Heart left ventricle (tissue), 16 donors: ENCODE results near the gene SLC35D1. TPM values are rescaled to one million over a fixed set of nuclear protein-coding genes. Genes with fewer than 3 reads are reported as not detected.

Experiments
- ATAC-seq, 4 donors: fragments of 200-7000 bp; cut with Tn5 transposase; one replicate each; pipeline ENCODE4 v1.9.1; 2020 to 2022; ENCODE audit warnings: moderate library complexity in 4 of 4, mild to moderate bottlenecking in 3 of 4, moderate number of reproducible peaks in 1 of 4
- DNase-seq, 5 donors: peaks; one replicate each; pipeline ENCODE4 v3.0.0-alpha.2; 2020
- H3K27ac ChIP-seq, 12 donors: fragments of 200-600 bp; sonication (generic) in 4 of 12; one replicate each; pipeline versions ENCODE4 v1.5.0 to v1.8.0; 2016 to 2022; ENCODE audit warnings: mild to moderate bottlenecking in 2 of 12
- H3K27me3 ChIP-seq, 9 donors: fragments of 200-600 bp; sonication (generic) in 2 of 9; one replicate each; pipeline versions ENCODE4 v1.5.1 to v1.8.0; 2016 to 2022; ENCODE audit warnings: mild to moderate bottlenecking in 3 of 9
- H3K36me3 ChIP-seq, 9 donors: fragments of 200-600 bp; sonication (generic) in 2 of 9; one replicate each; pipeline versions ENCODE4 v1.5.0 to v1.8.0; 2018 to 2022; ENCODE audit warnings: mild to moderate bottlenecking in 2 of 9
- H3K4me1 ChIP-seq, 12 donors: fragments of 200-600 bp; sonication (generic) in 4 of 12; one replicate each; pipeline versions ENCODE4 v1.5.0 to v1.8.0; 2016 to 2022; ENCODE audit warnings: mild to moderate bottlenecking in 3 of 12
- H3K4me3 ChIP-seq, 12 donors: fragments of 200-600 bp; sonication (generic) in 4 of 12; one replicate each; pipeline versions ENCODE4 v1.5.0 to v1.8.0; 2017 to 2022; ENCODE audit warnings: mild to moderate bottlenecking in 9 of 12, moderate library complexity in 4 of 12
- H3K9me3 ChIP-seq, 12 donors: fragments of 200-600 bp; sonication (generic) in 4 of 12; one replicate each; pipeline versions ENCODE4 v1.5.0 to v1.8.0; 2016 to 2022; ENCODE audit warnings: mild to moderate bottlenecking in 1 of 12
- CTCF ChIP-seq, 12 donors: fragments of 200-600 bp; sonication (generic) in 4 of 12; IDR thresholded peaks; one replicate each; pipeline versions ENCODE4 v1.5.0 to v1.8.0; 2018 to 2022; ENCODE audit warnings: antibody characterized with exemption in 12 of 12, mild to moderate bottlenecking in 5 of 12
- POLR2A ChIP-seq, 2 donors: fragments of 450-650 bp; IDR thresholded peaks; one replicate each; pipeline ENCODE4 v1.6.1; 2017; ENCODE audit warnings: antibody characterized with exemption in 2 of 2, mild to moderate bottlenecking in 2 of 2, moderate library complexity in 2 of 2
- WGBS, 4 donors: extraction: QIAGEN DNeasy Blood & Tissue Kit in 2 of 4; methylation state at CpG; one replicate each; pipeline versions ENCODE4 v1.1.5 to v1.1.7; 2013 to 2018; 5-methylcytosine and 5-hydroxymethylcytosine counted together
- intact Hi-C, 10 donors: fragments of 100-400 bp; cut with DNase I; formaldehyde crosslinking; loops; one replicate each; pipeline versions ENCODE4 v1.11.1 to v1.14.2; 2022
- polyA plus RNA-seq, 2 donors: library from polyadenylated mRNA; stranded (reverse); fragments of 200-250 nt; gene quantifications; one replicate each; pipeline ENCODE4 v1.2.3, GENCODE V29; 2013
- total RNA-seq, 9 donors: library from RNA; depleted of rRNA in 2 of 9; stranded (reverse); fragments of >200 nt in 2 of 9; fragmentation: NEBNext Ultra II Directional in 3 of 9; extraction: Animal tissue kit (Norgen Biotek cat#: 25700) in 3 of 9; gene quantifications; one replicate each; pipeline versions ENCODE4 v1.1.0 to v1.2.4, GENCODE V29; 2016 to 2023
- donor health status: ischemic (EF 13 %, LVEDD 7.1; RV severe dilation, severe dysfunction).
- donor health status: healthy with polysubstance abuse.
- donor health status: DM: no; HTN: yes; CAD: no.
- donor health status: DM: no; HTN: no; CAD: no.
- donor health status: ischemic (EF 25% LVEDD 6.9; RV normal size, moderate dysfunction).
- donor health status: ischemic (EF 25% LVEDD 5.7; RV mildly dilated, moderate dysfunction).
- donor health status: healthy.
- donor health status: DM: yes; HTN: yes; CAD: no.
- donor health status: ischemic (EF 35%, LVEDD 5.7; RV mildly dilated, moderate dysfunction).
- donor health status: nonischemic (EF 11% LVEDD 7.7; RV severe dilation, severe dysfunction).
- donor health status: DM: yes; HTN: yes; CAD: no.
- donor health status: PGD.
- donor health status: ischemic (EF 29% LVEDD 5.4; RV normal size, mild dysfunction).
- donor health status: nonischemic (EF 23%, LVEDD 6.1; RV moderate dilation, normal function).

Gene SLC35D1
- total and polyA plus RNA-seq, 11 donors: 1.8 to 6.8 (median 3.7) TPM

- Histone ChIP-seq H3K36me3 (peaks cover 0 to 49% (median 41%) of the 10 kb centered on the region in 9 donors), H3K9me3 (no peaks in the 10 kb centered on the region), H3K4me3 (no peak overlapping the region), H3K4me1 (peaks cover 0 to 31% (median 22%) of the 10 kb centered on the region in 12 donors), H3K27me3 (no peaks in the 10 kb centered on the region), H3K27ac (no peak overlapping the region)
- ATAC-seq (no peak), DNase-seq (no peak)
- 41 to 55% (median 43%) methylated on average over 4 of the region's 4 CpGs for WGBS, 4 donors
- TF ChIP-seq POLR2A (IDR thresholded peaks at IDR 0.05) (no peak), CTCF (IDR thresholded peaks at IDR 0.05) (no peak)
- intact Hi-C loops: loop anchor here in 6 of 10 donors (5.0 to 10.0 kb wide), 8 partner anchors 39 to 296 kb away; partner anchors contain the start of genes DNAI4 (in 1 of the 6), DYNLT5 (in 1 of the 6) and MIER1 (in 1 of the 6)
Measured at GRCh38 chr1:67051196-67051595, 2.8 kb downstream of the SLC35D1 start.

- TF ChIP-seq CTCF (IDR thresholded peaks at IDR 0.05): no peak
- Histone ChIP-seq H3K36me3 (peaks cover 0 to 100% (median 92%) of the 10 kb centered on the region in 9 donors), H3K4me3 (no peak overlapping the region), H3K9me3 (no peaks in the 10 kb centered on the region), H3K27ac (no peak overlapping the region), H3K27me3 (no peaks in the 10 kb centered on the region), H3K4me1 (peaks cover 0 to 15% (median 5%) of the 10 kb centered on the region in 12 donors)
- ATAC-seq: no peak
- intact Hi-C loops: no loop called here
- DNase-seq: no peak
- WGBS, 4 donors: 86 to 96% (median 90%) methylated on average over 4 of the region's 4 CpGs
Measured at GRCh38 chr1:67044631-67045270, 9.2 kb downstream of the SLC35D1 start.

GRCh38 chr1:67043366-67043765 lies 10.6 kb downstream of the SLC35D1 start:
- Histone ChIP-seq H3K36me3 (peaks cover 0 to 100% (median 88%) of the 10 kb centered on the region in 9 donors), H3K27ac (no peak overlapping the region), H3K4me1 (peaks cover 0 to 15% (median 5%) of the 10 kb centered on the region in 12 donors), H3K4me3 (no peak overlapping the region), H3K9me3 (no peaks in the 10 kb centered on the region), H3K27me3 (no peaks in the 10 kb centered on the region)
- no peak for TF ChIP-seq CTCF (IDR thresholded peaks at IDR 0.05)
- no peak for TF ChIP-seq POLR2A (IDR thresholded peaks at IDR 0.05)
- intact Hi-C loops: no loop called here
- ATAC-seq: no peak
- WGBS, 4 donors: 65 to 84% (median 78%) methylated on average over 3 of the region's 3 CpGs
- DNase-seq: no peak

GRCh38 chr1:67041841-67042503 lies 12.0 kb downstream of the SLC35D1 start:
- Histone ChIP-seq H3K27me3 (no peaks in the 10 kb centered on the region), H3K27ac (no peak overlapping the region), H3K4me3 (no peak overlapping the region), H3K9me3 (no peaks in the 10 kb centered on the region), H3K4me1 (peaks cover 0 to 15% (median 5%) of the 10 kb centered on the region in 12 donors), H3K36me3 (peaks cover 0 to 100% (median 88%) of the 10 kb centered on the region in 9 donors)
- intact Hi-C loops: no loop called here
- DNase-seq: no peak
- 76 to 82% (median 80%) methylated on average over 5 of the region's 5 CpGs for WGBS, 4 donors
- TF ChIP-seq CTCF (IDR thresholded peaks at IDR 0.05) (no peak), POLR2A (IDR thresholded peaks at IDR 0.05) (no peak)
- ATAC-seq: peak in 1 of 4 donors; percentile 50
